Measurements from ENCODE around the gene AP4M1.
"Not testable (repeated sequence)": the region's sequence is repeated elsewhere in the genome, so short reads cannot be mapped to it uniquely, and the experiment has no call there.

Gene AP4M1

DNA sequence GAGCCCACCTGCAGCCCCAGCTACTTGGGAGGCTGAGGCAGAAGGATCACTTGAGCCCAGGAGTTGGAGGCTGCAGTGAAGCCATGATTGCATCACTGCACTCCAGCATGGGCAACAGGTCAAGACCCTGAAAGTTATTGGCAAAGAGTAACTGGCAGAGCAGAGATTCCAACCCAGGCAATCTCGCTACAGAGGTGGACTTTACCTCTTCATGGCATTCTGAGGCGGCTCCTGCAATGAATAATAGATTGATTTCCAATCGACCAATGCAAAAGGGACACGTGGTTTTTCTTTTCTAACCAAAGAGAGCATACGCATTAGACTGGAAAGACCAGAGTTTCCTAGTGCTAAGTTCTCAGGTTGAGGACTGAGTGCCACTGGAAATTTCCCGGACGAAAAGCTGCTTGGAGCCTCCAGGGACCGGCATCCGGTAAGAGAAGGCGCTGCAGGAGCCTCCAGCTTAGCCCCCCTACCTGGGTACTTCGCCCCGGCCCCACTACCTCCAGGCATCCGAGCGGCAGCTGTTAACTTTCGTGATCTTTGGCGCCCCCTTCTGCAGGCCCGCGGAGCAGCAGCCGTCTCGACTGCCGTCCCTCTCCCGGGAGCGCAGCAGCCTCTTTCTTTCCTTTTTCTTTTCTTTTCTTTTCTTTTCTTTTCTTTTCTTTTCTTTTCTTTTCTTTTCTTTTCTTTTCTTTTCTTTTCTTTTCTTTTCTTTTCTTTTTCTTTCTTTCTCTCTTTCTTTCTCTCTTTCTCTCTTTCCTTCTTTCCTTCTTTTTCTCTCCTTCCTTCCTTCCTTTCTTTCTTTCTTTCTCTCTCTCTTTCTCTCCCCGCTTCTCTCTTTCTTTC is 29.4 kb downstream of the AP4M1 start:
- peak; percentile 73 for DNase-seq (ENCODE audit: low read depth)

DNA sequence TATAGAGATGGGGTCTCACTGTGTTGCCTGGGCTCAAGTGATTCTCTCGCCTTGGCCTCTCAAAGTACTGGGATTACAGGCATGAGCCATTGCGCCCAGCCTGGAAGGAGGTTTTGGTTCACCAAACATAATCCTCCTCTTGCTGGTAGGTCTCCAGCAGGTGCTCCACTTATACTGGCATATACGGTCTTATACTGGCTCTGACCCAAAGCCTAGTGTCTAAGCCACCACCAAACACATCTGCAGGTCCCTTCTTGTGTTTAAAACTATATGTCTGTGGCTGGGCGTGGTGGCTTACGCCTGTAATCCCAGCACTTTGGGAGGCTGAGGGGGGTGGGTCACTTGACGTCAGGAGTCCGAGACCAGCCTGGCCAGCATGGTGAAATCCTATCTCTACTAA is 30.7 kb downstream of the AP4M1 start:
- DNase-seq (ENCODE audit: low read depth) = no peak

DNA sequence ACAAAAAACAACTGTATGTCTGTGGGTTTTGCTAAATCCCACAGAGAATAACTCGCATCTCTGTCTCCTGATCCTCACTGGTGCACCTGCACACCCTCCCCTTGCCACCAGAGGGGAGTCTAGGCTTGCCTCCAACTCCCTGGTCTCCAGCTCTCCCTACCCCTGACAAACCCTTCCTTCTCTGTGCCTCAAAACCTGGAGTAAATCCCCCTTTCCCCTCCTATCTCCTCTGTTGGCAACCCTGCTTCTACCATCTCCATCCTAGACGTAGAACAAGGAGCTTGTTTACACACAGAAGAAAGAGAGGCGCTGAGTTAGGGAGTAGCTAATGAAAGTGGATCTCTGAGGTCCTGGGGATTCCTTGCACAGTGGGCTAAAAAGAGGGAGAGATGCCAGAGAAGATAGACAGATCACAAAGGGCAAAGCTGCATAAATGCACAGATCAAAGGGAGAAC is 31.3 kb downstream of the AP4M1 start:
- peak; percentile 45 for DNase-seq (ENCODE audit: low read depth)

DNA sequence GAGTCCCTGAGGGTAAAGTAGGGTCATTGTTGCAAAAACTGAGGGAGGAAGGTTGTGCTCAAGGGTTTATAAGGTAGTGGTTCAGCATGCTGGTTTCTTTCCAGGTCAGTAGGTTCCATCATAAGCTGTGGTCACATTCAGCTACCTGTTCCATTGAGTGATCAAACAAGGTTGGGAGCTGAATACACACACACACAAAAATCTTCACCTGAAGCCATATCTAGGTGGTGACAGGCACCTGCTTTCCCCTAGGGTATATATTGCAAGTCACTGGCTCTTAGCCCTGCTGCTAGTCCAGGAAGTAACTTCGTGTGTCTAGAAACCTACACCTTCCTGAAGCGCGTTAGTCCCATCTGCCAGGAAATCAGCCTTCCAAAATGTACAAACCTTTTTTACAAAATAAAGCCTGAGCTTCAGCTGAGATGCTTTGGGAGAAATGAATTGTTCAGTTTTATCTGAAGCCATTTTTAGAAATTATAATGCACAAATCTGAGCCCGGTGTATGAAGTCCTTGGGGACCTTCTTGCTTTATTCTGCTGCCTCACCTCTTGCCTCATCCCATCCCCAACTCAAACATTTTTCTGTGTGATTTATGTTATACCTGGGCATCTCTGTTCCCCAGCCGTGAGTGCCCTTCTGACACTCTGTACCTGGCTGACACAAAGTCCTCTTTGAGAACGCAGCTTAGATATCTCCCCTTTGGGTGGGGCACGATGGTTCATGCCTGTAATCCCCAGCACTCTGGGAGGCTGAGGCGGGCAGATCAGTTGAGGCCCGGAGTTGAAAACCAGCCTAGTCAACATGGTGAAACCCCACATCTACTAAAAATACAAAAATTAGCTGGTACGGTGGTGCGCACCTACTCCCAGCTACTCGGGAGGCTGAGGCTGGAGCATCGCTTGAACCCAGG is 36.7 kb downstream of the AP4M1 start:
- DNase-seq (ENCODE audit: low read depth) = no peak

DNA sequence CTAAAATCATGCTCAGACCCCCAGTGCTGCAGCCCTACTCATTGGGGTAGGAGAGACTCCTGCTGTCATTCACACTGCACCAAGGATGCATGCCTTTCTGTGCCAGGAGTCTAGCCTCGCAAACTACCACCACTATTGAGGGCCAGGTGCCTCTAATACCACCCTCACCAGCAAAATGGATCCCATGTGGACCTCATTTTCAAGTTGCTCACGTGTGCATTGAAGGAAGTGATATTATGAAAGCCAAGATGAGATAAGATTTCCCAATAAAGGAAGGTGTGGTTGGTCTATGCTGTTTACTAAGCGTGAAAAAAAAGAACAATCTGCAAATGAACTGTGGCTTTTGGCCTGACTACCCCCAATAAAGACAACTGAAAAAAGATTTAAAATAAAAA is 40.1 kb downstream of the AP4M1 start:
- no peak for DNase-seq (ENCODE audit: low read depth)

DNA sequence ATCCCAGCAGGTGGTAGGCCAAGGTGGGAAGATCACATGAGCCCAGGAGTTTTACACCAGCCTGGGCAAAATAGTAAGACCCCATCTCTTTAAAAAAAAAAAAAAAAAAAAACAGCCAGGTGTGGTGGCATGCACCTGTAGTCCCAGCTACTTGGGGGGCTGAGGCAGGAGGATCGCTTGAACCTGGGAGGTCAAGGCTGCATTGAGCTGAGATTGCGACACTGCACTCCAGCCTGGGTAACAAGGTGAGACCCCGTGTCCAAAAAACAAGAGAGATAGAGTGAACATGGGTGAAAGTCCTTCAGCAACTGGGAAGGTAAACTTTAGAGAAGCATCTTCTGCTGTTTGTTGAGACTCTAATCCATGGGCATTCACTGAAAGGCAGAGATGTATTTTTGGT is 41.0 kb downstream of the AP4M1 start:
- DNase-seq (ENCODE audit: low read depth) = no peak

DNA sequence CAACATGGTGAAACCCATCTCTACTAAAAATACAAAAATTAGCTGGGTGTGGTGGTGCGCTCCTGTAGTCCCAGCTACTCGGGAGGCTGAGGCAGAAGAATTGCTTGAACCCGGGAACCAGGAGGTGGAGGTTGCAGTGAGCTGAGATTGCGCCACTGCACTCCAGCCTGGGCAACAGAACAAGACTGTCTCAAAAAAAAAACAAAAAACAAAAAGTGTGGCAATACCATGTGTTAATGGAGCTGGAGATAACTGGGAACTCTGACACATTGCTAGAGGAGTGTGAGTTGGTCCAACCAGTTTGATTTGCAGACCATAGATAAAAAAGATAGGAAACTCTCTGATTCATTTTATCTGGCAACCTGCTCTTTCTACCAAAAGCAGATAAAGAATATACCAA is 44.9 kb downstream of the AP4M1 start:
- DNase-seq (ENCODE audit: low read depth) = not testable (repeated sequence)

DNA sequence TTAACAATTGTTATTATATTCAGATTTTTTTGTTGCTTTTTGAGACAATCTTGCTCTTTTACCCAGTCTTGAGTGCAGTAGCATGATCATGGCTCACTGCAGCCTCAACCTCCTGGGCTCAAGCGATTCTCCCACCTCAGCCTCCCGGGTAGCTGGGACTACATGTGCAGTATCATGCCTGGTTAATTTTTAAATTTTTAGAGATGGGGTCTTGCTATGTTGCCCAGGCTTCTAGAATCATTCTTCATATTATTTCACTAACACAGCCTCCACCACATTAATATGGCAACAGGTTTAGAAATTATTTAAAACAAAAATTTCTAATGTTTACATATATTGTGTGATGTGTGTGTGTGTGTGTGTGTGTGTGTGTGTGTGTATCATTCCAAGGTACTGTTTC is 45.8 kb downstream of the AP4M1 start:
- DNase-seq (ENCODE audit: low read depth) = no peak

DNA sequence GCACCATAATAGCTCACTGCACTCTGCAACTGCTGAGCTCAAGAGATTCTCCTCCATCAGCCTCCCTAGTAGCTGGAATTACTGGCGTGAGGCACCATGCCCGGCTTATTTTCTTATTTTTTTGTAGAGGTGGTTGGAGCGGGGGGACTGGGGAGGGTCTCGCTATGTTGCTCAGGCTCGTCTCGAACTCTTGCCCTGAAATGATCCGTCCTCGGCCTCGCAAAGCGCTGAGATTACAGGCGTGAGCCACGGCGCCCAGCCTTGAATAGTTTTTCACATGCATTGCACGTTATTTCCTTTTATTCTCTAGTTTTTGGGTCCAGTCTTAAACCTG is 46.7 kb downstream of the AP4M1 start:
- no peak for DNase-seq (ENCODE audit: low read depth)

DNA sequence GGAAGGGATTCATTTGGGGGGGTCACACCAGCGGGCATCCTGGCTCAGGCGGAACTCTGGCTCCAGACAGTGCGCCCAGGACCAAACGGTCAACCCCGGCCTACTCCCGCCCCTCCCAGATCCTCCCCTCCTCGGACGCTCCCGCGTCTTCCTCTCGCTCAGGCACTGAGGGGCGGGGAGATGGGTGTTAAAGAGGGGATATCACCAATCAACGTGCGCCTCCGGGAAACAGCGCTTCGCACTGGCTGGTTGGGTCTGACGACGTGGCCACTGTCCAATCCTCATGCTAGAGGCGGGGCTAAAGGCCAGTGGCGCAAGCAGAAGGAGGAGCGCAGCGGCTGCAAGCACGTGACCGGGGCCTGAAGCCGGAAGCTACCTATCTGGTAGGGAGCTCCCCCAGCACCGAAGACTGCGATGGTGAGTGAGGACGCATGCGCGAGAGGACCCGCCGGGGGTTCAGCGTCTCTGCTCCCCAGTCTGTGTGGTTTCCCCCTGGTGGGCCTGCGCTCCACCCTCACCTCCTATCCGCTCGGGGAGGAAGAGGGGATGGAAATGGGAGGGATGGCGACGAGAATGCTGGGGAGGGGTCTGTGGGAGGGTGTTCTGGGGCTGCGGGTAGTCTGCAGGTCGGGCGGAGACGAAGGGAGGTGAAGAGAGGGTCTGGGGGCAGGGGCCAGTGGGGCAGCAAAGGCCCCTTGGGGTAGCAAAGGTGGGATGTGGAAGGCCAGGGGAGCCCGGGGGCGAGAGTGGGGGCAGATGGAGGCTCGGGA is 47.3 kb downstream of the AP4M1 start, which contains the start of gene LAMTOR4:
TSS of gene LAMTOR4 (plus strand) at position 360 of the 770 bp plus-strand sequence. CDS start at position 415, 55 bp downstream.
- DNase-seq (ENCODE audit: low read depth) = peak; percentile 98

DNA sequence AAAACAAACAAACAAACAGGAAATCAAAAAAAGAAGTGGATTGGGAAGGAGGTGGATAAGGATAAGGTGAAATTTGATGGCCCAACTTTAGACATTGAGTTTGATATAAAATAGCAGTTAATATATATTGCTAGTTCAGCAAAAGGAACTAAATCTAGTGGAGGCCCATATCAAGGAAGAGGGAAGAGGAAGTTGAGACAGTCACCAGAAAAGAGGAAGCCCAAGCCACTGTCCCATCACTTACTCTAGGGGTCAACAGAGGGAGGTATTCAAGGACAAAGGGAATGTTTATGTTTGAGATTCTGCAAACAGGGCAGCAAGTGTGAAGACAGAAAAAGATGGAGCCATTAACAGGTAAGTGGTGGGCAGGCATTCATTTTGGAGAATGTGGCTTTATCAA is 51.0 kb downstream of the AP4M1 start:
- DNase-seq (ENCODE audit: low read depth) = no peak

DNA sequence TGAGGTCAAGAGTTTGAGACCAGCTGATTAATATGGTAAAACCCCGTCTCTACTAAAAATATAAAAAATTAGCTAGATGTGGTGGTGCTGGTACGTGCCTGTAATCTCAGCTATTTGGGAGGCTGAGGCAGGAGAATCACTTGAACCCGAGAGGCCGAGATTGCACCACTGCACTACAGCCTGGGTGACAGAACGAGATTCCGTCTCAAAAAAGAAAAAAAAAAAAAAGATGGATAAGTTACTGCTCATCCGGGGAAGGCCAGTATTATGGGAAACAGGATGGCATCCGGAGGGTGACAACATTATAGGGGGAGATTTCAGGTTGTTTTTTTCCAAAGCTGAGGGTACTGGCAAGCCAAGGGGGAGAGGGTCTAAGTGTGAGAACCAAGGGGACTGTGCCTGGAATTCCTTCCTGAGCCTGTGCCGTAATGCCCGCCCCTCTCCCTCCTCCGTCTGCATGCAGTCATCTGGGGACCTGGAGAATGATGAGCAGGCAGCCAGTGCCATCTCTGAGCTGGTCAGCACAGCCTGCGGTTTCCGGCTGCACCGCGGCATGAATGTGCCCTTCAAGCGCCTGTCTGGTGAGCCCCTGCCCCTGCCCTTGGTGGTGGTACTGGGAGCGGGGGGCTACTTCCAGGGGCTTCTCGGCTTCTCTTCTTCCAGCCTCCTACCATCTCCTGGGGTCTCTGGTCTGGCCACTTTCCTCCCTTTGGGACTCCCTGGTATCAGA is 51.7 kb downstream of the AP4M1 start:
- no peak for DNase-seq (ENCODE audit: low read depth)

DNA sequence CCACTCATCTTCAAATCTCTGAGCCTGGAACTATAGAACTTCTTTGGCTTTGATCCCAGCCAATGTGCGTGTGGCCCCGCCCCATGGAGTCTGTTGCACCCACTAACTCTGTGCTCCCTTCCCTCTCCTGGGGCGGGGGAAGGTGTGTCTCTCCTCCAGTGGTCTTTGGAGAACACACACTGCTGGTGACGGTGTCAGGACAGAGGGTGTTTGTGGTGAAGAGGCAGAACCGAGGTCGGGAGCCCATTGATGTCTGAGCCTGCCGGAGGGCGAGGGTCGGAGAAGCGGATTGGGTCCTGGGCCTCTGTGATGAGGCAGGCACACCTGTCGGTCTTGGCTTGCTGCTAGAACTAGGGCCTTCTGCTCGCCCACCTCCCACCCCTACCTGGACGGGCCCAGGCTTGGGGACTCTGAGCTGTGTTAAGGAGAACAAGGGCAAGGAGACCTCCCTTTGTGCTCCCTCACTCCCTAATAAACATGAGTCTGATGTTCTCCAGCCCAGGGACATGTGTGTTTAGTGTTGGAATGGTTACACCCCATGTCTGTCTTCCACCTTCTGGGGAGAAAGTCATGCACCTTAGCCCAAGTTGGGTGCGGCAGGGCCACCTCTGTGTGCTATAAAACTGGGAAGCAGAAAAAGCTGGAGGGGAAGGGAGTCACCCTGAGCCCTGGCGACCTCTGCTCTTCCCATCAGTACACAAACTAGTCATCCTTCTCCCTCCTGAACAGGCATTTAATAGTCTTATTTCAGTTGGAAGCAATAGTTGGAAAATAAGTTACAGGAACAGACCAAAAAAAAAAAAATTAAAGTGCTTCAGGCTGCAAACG is 52.5 kb downstream of the AP4M1 start:
- DNase-seq (ENCODE audit: low read depth) = no peak

DNA sequence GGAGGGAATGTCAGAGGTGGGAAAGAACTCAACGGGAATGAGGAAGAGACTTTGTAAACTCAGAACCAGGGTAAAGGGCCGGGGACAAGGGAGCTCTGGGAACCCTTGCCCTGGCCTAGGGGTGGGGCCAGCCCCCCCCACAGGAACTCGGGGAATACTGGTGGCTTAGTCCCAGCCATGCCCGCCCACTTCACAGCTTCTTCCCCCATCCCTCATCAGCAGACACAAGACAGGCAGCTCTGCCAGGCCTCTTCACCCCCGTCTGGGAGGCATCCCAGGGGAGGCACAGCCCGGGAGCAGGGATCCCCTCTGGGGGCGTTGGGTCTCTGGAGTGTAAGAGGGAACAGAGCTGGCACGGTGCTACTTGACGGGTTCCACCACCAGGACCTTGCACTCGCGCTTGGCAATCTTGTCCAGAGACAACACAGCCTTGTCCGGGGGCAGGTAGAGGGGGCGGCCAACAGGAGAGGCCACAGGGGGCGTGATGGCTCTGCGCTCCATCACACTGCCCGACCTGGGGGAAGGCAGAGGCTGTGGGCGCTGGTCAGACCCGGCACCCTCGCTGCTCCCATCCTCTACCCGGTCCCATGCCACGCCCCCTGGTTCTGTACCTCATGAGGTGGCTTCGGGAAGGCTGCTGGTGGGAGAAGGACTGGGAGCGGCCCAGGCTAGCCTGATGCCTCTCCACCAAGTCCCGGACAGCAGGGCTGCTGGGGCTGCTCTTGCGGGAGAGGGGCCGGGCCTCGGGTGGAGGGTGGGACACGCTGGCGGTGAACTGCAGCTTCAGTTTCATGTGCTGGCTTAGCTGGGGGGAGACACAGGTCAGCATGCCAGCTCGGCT is 53.4 kb downstream of the AP4M1 start:
- no peak for DNase-seq (ENCODE audit: low read depth)

DNA sequence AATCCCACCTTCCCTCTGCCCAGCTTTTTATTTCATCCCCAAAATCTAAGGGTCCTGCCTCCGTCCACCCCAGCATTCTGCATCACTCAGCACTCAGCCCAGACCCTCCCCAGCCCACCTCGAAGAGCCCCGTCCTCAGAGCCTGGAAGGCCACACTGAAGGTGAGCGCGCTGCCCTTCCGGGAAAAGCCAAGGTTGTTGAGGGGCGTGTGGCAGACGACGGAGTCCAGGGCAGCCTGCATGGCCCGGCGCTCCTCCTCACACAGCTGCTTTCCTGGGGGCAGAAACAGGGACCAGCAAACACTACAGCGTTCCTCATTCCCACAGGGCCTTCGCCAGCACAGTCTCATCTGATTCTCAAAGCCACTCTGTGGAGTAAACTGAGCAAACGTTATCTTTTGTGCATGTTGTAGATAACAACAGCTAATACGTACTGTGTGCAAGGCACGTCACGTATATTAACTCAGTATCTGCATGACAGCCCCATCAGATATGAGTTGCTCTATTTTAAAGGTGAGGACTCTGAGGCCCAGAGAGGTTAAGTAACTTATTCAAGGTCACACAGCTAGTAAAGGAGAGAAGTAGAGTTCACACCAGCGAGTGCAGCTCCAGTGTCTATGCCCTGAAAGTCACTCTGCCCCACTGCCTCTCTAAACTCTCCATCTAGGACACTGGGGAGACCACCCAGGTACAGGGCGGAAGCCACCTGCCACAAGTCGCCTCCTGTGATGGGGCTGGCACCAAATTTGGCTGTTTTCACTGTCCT is 54.3 kb downstream of the AP4M1 start:
- DNase-seq (ENCODE audit: low read depth) = no peak

DNA sequence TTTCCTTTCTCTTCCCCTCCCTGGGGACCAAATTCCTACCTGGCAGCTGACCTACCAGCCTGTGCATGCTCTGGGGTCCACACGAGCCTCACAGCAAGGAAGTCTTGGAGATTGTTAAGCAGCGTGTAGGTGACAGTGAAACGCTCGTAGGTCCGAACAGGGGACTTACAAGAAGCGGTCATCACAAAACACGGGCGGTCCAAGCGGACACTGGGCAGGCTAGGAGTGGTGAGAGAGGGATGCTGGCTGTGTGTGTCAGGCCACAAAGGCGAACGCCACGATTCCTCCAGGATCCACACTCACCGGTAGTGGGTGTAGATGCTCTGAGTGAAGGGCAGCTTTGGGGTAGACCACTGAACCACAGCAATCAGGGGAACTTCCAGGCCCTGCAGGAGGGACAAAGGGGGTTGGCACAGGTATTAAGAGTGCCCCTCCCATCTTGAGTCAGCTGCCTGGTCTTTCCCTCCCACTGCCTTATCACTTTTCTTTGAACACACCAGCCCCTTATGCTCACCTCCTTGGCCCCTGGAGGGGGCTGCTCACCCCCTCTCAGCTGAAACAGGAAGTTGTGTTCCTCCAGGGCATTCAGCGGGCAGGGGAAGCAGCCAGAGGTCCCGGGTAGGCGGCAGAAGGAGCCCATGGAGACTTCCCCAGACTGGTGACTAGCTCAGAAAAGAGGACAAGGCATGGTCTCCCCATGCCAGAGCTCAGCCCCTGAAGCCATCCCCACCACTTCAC is 55.1 kb downstream of the AP4M1 start:
- no peak for DNase-seq (ENCODE audit: low read depth)

DNA sequence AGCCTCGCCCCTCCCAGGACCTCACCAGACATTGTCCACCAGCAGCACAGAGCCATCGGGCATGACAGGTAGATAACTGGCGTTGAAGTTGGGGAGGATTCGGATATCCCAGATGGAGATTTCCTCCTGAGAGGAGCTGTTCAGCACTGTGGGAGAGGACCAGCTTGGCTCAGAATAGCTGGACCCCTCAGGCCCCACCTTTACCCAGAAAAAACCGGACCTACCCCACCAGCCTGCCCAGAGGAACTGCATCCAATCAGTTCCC is 55.6 kb downstream of the AP4M1 start:
- DNase-seq (ENCODE audit: low read depth) = no peak
